Measurements from ENCODE around the gene MALAT1.

- TF ChIP-seq CTCF (IDR thresholded peaks at IDR 0.05; ENCODE audit: insufficient read depth, low read length, poor library complexity, severe bottlenecking) (no peak), EZH2phosphoT487 (conservative IDR thresholded peaks at IDR 0.05; ENCODE audit: low read length) (no peak)
Observed at GRCh38 chr11:65497141-65498041, 1.5 kb upstream of the MALAT1 start.

Data from SU-DHL-6 (cell line).